HepG2 (cell line): ENCODE data around the gene MBD4. TPM values are rescaled to one million over a fixed set of nuclear protein-coding genes. Genes with fewer than 3 reads are reported as not detected.

Experiments used
- AKNA ChIP-seq: sonication (generic); formaldehyde crosslinking; IDR thresholded peaks from 2 replicates; pipeline ENCODE4 v1.4.0; 2020; ENCODE audit warnings: missing genetic modification reagents, borderline replicate concordance
- ARNT2 ChIP-seq: sonication (generic); formaldehyde crosslinking; IDR thresholded peaks from 2 replicates; pipeline ENCODE4 v1.8.0; 2022; ENCODE audit warnings: mild to moderate bottlenecking, low read depth, missing genetic modification reagents, moderate library complexity
- FUBP1 ChIP-seq: sonication (generic); formaldehyde crosslinking; IDR thresholded peaks from 2 replicates; pipeline ENCODE4 v1.5.1; 2020; ENCODE audit warnings: missing genetic modification reagents, mild to moderate bottlenecking, borderline replicate concordance
- NCOA1 ChIP-seq: sonication (generic); formaldehyde crosslinking; IDR thresholded peaks from 2 replicates; pipeline ENCODE4 v1.9.0; 2021; ENCODE audit warnings: missing genetic modification reagents
- NFE2L1 ChIP-seq: sonication (generic); formaldehyde crosslinking; IDR thresholded peaks from 2 replicates; pipeline ENCODE4 v1.4.0; 2020; ENCODE audit warnings: missing genetic modification reagents, mild to moderate bottlenecking, borderline replicate concordance
- NR1H2 ChIP-seq: sonication (generic); formaldehyde crosslinking; IDR thresholded peaks from 2 replicates; pipeline ENCODE4 v1.8.1; 2022; ENCODE audit warnings: low read depth, missing genetic modification reagents, borderline replicate concordance
- PHF5A ChIP-seq: IDR thresholded peaks from one replicate; pipeline ENCODE4 v1.6.1; 2018; ENCODE audit warnings: low read depth, missing genetic modification reagents; ENCODE audit not compliant: unreplicated experiment
- SALL1 ChIP-seq: sonication (generic); formaldehyde crosslinking; IDR thresholded peaks from 2 replicates; pipeline ENCODE4 v1.8.0; 2022; ENCODE audit warnings: mild to moderate bottlenecking, missing genetic modification reagents
- SRY ChIP-seq: sonication (generic); formaldehyde crosslinking; IDR thresholded peaks from 2 replicates; pipeline ENCODE4 v1.8.0; 2022; ENCODE audit warnings: mild to moderate bottlenecking, missing genetic modification reagents
- THYN1 ChIP-seq: sonication (generic); formaldehyde crosslinking; IDR thresholded peaks from 2 replicates; pipeline ENCODE4 v1.8.1; 2023; ENCODE audit warnings: low read depth, mild to moderate bottlenecking, moderate library complexity, missing genetic modification reagents, borderline replicate concordance
- ZBTB34 ChIP-seq: sonication (generic); formaldehyde crosslinking; IDR thresholded peaks from 2 replicates; pipeline ENCODE4 v1.8.0; 2022; ENCODE audit warnings: mild to moderate bottlenecking, missing genetic modification reagents
- ZFP90 ChIP-seq: sonication (generic); formaldehyde crosslinking; IDR thresholded peaks from 2 replicates; pipeline ENCODE4 v1.8.0; 2022; ENCODE audit warnings: missing genetic modification reagents, mild to moderate bottlenecking, inconsistent platforms, borderline replicate concordance
- ZNF205 ChIP-seq: IDR thresholded peaks from 2 replicates; pipeline ENCODE4 v1.6.1; 2018; ENCODE audit warnings: missing biosample characterization, missing genetic modification reagents
- ZNF382 ChIP-seq: sonication (generic); formaldehyde crosslinking; IDR thresholded peaks from 2 replicates; pipeline ENCODE4 v1.5.0; 2020; ENCODE audit warnings: missing genetic modification reagents, mild to moderate bottlenecking, borderline replicate concordance
- ZNF512B ChIP-seq: sonication (generic); formaldehyde crosslinking; IDR thresholded peaks from 2 replicates; pipeline ENCODE4 v1.5.1; 2020; ENCODE audit warnings: missing genetic modification reagents, mild to moderate bottlenecking, borderline replicate concordance
- polyA plus RNA-seq, 8 experiments: library from polyadenylated mRNA; depleted of rRNA in 3 of 8; stranded (reverse) in 7 of 8; unstranded in 1 of 8; fragments of >200 nt; fragmentation: Illumina TruSeq in 4 of 8; extraction: Trizol in 4 of 8; gene quantifications; 2 replicates each; pipeline versions ENCODE4 v1.2.1 to v1.2.3, GENCODE V29; 2011 to 2016; ENCODE audit warnings: low read depth in 4 of 8, missing spikeins in 1 of 8, mixed read lengths in 1 of 8; ENCODE audit not compliant: insufficient read depth in 1 of 8
- total RNA-seq, 5 experiments: library from RNA; depleted of rRNA; stranded (reverse); fragments of >200 nt; fragmentation: Illumina TruSeq; extraction: Trizol; gene quantifications; 2 replicates each; pipeline ENCODE4 v1.2.3, GENCODE V29; 2016; ENCODE audit warnings: low read depth in 1 of 5

The MBD4 gene
- total and polyA plus RNA-seq, 2 of the 13 experiments (the other 11 are each of a cell fraction or from before 2014, with no cell fraction given), result 14.9 to 25.3 TPM

GRCh38 chr3:129399145-129399894 is 40.4 kb downstream of the MBD4 start (continued):
- TF ChIP-seq AKNA (CRISPR knock-in tag), result no peak
- TF ChIP-seq ZNF382, result no peak
- peak; percentile 8; the same call in 1 of the 2 replicates for TF ChIP-seq SALL1 (CRISPR knock-in tag)
- TF ChIP-seq ZFP90 (CRISPR knock-in tag), result 0 out of 2 replicates have a peak, but pooled peaks have one; percentile 22
- no peak for TF ChIP-seq FUBP1 (CRISPR knock-in tag)
- no peak for TF ChIP-seq ZNF205 (CRISPR knock-in tag)
- no peak for TF ChIP-seq SRY
- TF ChIP-seq ARNT2 (CRISPR knock-in tag), result 0 out of 2 replicates have a peak, but pooled peaks have one; percentile 28
- no peak for TF ChIP-seq NFE2L1 (CRISPR knock-in tag)
- no peak for TF ChIP-seq NCOA1 (CRISPR knock-in tag)
- no peak for TF ChIP-seq THYN1
- TF ChIP-seq PHF5A (CRISPR knock-in tag), result no peak
- no peak for TF ChIP-seq ZNF512B (CRISPR knock-in tag)
- no peak for TF ChIP-seq NR1H2
- TF ChIP-seq ZBTB34 (CRISPR knock-in tag), result no peak
